Measurements from ENCODE around the gene NDE1.

NDE1 gene

DNA sequence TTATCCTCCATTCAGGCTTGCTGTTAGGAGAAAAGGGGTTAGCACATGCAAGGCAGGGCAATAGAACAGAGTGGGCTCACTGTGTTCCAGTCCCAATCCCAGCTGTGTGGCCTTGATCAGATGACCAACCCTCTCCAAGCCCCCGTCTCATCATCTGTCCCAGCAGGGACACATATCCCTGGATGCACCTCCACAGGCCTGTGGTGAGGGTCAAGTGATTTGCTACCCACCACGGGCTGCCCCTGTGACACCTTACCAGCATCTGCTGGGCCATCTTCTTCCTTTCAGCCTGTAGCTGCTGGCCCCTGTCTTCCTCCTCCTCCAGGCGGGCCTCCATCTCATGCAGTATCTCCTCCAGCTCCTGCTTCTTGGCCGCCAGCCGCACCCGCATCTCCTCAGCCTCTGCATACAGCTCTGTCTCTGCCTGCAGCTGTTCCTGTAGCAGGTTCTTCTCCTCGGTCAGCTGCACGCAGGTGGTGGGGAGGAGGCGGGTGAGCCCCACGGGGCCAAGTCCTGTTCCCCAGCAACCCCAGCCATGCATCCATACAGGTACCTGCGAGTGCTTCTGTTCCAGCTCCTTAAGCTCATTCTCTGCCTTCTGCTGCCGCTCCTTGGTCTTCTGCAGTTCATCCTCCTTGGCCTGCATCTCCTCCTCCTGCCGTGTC is 91.3 kb downstream of the NDE1 start:
- no peak for DNase-seq

DNA sequence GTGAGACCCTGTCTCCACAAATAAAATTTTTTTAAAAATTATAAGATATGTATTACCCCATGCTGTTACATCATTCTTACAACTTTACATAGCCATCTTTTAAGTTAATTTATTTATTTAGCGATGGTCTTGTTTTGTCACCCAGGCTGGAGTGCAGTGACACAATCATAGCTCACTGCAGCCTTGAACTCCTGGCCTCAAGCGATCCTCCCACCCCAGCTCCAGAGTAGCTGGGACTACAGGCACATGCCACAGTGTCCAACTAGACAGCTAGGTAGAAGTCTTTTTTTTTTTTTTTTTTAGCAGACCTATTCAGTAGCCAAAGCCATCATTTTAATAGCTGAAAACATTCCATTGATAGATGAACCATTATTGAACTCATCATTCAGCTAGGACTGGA is 92.7 kb downstream of the NDE1 start:
- no peak for DNase-seq

DNA sequence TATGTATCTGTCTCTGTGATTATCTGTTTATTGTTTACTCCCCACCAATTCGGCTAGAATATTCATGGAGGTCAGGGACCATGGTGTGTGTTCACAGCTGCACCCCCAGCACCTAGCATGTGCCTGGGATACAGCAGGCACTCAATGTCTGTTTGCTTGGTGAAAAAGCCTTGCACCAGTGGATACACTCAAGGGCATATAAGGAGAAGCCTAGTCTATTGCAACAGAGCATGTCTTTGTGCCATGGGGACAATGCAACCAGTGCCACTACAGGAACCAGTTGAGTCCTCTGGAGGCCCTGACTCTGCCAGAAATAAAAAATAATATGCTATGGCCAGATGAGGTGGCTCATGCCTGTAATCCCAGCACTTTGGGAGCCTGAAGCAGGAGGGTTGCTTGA is 93.6 kb downstream of the NDE1 start:
- no peak for DNase-seq

DNA sequence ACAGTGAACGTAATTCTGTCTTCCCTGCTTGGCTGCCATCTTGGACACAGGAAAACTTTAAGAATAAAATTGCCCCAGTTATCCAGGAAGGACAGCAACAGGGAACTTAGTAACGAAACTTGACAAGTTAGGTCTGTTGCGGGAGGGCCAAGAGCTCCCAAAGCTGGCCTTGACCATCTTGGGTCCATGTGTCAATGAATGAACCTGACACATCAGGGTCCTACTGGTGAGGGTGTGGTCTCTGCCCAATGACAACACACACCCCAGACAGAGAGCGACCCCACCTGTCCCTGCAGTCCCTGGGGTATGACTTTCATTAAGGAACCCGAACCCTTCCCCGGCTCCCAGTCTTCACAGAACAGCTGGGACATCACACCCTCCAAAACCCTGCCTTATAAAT is 96.3 kb downstream of the NDE1 start:
- DNase-seq, result no peak

DNA sequence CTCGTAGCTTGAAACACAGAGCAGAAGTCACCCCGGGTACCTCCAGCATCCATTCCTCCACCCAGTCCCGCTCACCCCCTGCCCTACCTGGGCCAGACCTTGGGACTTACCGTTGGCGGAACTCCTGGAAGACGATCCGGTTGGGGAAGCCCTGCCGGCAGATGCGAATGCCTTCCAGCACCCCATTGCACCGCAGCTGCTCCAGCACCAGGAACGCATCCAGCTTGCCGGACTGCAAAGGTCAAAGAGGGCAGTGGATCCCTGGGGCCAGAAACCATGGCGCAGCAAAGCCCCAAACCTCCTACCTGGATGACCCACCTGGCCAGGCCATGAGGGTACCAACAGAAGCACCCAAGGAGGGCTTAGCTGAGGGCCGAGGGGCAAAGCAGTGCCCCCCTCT is 97.9 kb downstream of the NDE1 start:
- DNase-seq, result no peak

DNA sequence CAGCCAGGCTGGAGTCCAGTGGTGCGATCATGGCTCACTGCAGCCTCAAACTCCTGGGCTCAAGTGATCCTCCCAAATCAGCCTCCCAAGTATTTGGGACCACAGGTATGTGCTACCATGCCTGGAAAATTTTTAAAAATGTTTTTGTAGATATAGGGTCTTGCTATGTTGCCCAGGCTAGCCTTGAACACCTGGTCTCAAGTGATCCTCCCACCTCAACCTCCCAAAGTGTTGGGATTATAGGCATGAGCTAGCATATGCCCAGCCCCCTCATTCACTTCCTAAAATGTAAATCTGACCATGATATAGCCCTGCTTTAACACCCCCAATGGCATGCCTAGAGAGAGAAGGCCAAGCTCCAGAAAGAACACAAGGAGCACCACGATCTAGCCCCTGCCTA is 98.6 kb downstream of the NDE1 start:
- no peak for DNase-seq

DNA sequence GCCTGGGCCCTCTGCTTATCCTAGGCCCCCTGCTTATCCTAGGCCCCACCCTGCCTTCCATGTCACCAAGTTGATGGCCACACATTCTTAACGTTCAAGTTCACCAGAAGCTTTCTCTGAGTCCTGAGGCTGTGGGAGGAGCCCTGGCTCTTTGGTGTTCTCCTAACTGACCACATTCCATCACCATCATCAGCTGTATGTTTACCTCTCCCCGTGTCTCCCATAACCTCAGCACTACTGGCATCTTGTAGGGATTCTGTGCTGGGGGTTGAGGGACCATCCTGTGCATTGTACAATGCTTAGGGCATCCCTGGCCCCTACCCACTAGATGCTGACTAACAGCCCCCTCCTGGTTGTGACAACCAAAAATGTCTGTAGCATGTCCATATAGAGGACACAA is 99.3 kb downstream of the NDE1 start:
- DNase-seq, result no peak

DNA sequence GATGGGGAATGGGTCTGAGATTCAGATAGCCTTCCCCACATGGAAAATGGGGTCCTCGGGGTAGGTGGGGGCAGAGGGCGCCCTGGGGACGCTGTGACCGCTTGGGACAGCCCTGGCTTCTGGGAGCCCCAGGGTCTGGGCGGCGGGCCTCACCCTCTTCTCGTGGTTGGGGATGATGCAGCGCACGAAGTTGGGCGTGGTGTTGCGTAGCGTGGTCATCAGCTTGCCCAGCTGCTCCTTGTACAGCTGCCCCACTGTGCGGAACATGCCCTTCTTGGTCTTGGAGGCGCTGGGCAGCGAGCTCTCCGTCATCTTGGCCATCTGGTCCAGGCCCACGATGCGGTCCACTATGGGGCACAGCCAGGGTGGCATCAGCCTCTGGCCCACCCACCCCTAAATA is 99.9 kb downstream of the NDE1 start:
- no peak for DNase-seq

DNA sequence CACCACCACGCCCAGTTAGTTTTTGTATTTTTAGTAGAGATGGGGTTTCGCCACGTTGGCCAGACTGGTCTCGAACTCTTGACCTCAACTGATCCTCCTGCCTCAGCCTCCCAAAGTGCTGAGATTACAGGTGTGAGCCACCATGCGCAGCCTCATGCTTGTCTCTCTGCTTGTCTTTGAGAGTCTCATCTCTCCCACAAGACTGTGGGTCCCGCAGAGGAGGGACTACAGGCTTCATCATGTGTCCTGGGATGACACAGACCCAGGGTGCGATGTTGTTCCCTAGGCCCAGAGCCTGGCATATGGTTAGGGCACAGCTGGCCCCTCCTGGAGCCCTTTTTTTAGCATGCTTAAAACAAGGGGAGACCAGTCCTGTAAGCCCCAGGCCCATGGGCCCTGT is 101.9 kb downstream of the NDE1 start:
- no peak for DNase-seq

DNA sequence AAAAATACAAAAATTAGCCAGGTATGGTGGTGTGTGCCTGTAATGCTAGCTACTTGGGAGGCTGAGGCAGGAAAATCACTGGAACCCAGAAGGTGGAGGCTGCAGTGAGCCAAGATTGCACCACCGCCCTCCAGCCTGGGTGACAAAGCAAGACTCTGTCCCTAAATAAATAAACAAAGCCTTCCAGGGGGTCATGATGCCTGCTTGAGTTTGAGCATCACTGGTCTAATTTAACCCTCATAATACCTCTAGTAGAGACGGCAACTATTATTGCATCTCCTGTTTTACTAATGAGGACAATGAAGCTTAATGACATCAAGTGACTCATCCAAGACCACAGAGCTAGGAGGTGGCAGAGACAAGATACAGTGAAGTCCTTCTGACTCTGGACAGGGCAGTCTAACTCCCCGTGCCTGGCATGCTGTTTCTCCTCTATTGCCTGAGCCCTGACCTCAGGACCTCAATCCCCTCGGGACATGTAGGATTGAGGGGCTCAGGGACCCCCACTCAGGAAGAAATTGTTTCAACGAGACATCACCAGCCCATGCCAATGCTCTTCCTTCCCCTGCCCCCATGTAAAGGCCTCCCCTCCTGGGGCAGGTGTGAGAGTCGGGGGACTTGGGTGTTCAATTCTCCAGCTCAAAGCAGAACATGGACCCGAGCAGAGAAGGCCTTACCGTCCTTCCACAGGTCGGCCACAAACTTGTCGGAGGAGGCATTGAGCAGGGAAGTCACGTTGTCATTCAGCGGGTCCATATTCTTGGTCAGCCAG is 102.9 kb downstream of the NDE1 start:
- no peak for DNase-seq

DNA sequence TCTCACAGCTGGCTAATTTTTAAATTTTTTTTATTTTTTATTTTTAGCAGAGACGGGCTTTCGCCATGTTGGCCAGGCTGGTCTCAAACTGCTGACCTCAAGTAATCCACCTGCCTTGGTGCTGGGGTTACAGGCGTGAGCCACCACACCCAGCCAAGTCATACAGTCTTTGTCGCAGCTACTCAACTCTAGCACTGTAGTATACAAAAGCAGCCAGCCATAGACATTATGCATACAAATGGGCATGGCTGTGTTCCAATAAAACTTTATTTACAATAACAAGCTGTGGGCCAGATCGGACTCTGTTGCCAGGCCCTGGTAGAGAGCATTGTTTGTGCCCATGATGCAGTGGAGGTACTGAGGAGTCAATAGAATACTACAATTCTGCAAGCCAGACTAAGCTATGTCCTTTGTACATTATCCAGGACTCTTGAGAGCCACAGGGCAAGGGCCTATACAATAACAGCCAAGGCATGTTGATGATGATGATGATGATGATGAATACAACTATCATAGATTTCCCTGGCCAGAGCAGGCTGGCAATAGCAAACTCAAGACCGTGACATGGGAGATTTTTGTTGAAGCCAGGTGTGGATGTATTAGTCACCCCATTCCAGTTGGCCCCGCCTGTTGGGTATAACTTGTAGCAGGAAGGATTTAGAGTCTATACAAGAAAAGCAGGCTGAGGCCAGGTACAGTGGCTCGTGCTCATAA is 104.9 kb downstream of the NDE1 start:
- no peak for DNase-seq

DNA sequence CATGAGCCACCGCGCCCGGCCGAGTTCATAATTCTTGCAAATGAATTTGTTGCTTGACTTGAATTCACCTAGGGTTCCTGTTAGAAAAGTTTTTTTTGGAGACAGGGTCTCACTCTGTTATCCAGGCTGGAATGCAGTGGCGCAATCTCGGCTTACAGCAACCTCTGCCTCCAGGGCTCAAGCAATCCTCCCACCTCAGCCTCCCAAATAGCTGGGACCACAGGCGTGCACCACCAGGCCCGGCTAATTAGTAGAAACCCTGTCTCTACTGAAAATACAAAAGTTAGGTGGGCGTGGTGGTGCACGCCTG is 107.0 kb downstream of the NDE1 start:
- no peak for DNase-seq

DNA sequence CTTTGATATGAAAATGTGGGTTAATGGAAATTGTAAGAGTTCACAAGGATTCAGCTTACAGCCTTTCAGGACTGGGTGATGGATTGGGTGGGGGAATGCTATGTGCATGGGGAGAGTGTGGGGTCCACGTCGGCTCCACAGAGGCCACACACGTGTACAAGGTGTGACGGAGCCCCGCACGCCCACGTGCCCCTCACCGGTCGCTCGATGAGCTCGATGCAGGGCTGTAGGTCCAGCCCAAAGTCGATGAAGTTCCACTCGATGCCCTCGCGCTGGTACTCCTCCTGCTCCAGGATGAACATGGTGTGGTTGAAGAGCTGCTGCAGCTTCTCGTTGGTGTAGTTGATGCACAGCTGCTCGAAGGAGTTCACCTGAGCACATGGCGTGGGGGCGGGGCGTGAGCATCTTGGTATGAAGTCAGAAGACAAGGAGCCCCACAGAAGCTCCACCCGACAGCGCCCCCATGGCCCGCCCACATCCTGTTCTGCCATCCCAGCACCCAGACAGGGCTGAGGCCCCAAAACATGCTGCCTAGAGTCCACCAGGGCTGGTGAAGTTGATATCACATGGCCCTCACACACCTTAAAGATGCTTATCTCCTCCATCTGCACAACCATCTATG is 107.7 kb downstream of the NDE1 start:
- DNase-seq, result no peak

DNA sequence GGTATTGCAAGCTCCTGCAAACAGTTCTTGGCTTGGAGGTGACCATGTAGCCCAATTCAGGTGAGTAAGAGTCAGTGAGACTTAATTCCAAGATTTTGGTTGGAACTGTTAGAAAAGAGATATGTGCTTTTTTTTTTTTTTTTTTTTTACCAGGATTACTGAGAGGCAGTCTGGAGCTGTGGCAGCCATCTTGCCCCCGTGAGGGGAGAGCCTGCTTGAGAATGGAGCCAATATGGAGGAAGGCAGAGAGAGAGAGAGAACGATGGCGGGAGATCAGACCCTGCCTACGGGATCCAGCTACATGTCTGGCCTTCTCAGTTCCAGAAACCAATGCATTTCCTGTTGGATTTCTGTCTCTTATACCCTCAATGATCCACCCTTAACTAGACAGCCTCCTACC is 109.0 kb downstream of the NDE1 start:
- no peak for DNase-seq

DNA sequence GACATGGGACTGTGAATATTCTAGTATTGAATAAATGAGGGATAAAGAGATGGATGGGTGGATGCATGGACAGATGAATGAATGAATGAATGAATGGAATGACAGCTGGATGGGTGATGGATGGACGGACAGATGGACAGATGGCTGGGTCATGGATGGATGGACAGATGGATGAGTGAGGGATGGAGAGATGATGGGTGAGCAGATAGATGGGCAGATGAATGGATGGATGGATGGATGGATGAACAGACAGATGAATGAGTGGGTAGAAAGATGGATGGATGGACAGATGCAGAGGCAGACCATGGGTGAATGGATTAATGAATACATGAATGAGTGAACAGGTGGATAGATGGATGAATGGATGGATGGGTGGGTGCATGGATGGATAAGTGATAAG is 110.1 kb downstream of the NDE1 start:
- DNase-seq, result no peak

DNA sequence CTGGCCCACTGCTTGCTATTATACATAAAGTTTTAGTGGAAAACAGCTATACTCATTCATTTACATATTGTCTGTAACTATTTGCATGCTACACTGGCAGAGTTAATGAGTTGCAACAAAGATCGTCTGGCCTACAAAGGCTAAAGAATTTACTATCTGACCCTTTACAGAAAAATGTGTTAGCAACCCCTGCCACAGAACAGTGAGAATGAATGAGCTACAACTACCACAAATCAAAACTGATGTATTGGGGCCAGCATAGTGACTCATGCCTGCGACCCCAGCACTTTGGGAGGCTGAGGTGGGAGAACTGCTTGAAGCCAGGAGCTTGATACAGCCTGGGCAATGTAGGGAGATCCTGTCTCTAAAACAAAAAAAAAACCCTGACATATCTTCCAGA is 114.1 kb downstream of the NDE1 start:
- no peak for DNase-seq

DNA sequence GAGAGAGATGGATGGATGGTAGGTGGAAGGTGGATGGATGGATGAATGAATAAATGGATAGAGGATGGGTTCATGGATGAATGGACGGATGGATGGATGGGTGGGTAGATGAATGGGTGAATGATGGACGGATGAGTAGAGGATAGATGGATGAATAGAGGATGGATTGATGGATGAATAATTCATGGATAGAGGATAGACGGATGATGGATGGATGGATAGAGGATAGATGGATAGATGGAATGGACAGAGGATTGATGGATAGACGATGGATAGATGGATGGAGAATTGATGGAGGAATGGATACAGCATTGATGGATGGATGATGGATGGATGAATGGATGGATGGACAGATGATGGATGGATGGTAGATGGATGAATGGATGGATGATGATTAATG is 115.1 kb downstream of the NDE1 start:
- no peak for DNase-seq

DNA sequence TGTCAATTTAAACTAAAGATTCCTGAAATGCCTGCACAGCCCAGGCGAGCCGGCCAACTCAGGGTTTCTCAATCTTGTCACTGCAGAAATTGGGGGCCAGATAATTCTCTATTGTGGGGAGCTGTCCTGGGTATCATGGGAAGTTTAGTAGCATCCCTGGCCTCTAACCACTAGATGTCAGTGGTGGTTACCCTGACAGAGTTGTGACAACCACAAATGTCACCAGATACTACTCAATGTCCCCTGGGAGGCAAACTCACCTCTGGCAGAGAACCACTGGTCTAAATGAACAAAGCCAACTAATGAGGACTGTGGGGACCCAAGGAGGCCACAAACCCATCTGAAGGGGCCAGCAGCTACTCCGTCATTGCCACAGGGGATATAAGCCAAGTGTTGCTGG is 115.8 kb downstream of the NDE1 start:
- DNase-seq, result no peak

DNA sequence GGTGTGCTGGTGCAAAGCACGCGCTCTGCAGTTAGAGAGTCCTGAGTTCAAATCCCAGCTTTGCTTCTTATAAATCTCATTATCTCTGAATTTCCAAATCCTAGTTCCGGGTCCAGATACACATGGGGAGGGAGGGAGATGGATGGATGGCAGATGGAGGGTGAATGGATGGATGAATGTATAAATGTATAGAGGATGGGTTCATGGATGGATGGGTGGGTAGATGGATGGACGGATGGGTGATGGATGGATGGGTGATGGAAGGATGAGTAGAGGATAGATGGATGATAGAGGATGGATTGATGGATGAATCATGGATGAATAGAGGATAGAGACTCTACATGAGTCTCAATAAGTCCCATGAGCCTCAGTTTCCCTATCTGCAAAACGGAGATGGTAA is 116.9 kb downstream of the NDE1 start:
- no peak for DNase-seq

DNA sequence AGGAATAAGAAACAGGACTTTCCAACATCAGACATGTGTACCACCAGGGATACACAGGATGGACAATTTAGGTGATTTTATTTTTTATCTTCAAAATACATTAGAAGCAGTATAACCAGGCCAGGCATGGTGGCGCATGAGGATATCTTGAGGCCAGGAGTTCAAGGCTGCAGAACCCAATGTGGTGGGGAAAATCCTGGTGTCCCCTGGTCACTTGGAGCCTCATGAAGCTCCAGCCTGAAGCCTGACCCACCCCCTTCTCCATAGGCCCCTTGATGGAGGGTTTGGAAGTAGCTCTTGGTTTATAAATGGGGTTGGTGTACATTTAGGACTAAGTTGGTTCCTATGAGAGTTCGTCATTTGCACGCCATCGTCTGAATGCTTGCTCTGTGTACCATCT is 118.2 kb downstream of the NDE1 start:
- no peak for DNase-seq

DNA sequence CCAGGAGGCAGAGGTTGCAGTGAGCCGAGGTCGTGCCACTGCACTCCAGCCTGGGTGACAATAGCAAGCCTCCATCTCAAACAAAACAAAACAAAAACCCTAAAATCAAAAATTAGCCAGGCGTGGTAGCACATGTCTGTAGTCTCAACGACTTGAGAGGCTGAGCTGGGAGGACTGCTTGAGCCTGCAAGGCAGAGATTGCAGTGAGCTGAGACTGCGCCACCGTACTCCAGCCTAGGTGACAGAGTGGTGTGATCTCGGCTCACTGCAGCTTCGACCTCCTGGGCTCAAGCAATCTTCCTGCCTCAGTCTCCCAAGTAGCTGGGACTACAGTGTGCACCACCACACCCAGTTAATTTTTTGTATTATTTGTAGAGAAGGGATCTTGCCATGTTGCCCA is 119.2 kb downstream of the NDE1 start:
- DNase-seq, result no peak

DNA sequence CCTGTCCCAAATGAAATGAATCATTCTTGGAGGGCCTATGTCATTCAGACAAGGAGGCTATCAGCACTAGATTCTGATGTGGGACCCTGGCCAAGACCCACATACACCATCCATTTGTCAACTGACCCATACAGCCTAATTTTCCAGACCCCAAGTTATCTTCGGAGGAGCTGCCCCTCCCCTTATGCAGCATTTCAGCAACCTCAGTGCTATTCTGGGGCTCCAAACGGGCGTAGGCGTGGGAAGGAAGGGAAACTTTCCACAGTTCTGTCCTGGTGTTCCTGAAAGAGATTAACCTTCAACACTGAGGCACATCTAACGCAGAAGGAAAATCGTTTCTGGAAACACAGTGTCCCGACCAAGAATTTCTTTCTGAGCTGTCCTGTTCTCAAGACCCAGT is 120.1 kb downstream of the NDE1 start:
- no peak for DNase-seq

DNA sequence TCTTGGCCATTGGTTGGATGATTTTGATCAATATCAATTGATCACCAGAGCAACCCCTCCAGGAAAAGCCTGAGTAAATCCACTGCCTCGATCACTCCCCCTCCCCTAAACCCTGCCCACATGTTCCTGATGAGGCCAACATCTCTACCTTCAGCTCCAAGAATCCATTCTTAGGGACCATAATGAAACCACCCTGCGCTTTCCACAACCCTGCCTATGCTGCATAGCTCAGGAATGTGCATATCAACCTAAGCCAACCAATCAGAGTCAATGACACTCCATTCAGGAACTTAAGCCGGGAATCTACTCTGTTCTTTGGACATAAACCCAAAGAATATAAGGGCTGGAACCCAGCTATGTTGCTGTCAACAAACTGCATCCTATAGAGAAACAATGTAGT is 120.5 kb downstream of the NDE1 start:
- DNase-seq, result no peak

DNA sequence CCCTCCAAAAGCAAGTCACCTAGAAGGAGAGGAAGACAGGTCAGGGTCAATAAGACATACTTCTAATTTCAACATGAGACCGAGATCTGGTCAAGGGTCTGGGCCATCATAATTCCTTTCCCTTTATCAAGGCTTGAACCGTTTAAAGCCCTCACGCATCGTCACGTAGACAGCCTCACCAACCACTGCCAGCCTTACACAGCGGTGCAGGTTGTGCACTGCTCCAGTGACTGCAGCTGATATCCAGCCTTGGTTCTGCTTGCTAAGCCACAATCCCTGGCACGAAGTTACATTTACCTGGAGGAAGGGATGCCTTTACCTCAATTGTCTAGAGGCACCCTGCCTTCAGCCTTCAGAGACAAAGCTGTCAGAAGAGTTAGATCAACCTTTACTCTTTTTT is 121.6 kb downstream of the NDE1 start:
- no peak for DNase-seq
